Suprapubic skin (tissue), 4 donors: Measurements from ENCODE around the gene MMS22L. TPM values are rescaled to one million over a fixed set of nuclear protein-coding genes. Genes with fewer than 3 reads are reported as not detected.

Experiments
- DNase-seq, 2 donors: peaks; one replicate each; pipeline ENCODE4 v3.0.0-alpha.2; 2019; ENCODE audit warnings: low spot score in 2 of 2
- H3K27ac ChIP-seq: fragments of 200-600 bp; sonication (generic); one replicate; pipeline ENCODE4 v1.5.1; 2019
- H3K27me3 ChIP-seq: fragments of 200-600 bp; sonication (generic); one replicate; pipeline ENCODE4 v1.5.1; 2019
- H3K36me3 ChIP-seq: fragments of 200-600 bp; sonication (generic); one replicate; pipeline ENCODE4 v1.5.1; 2019
- H3K4me1 ChIP-seq: fragments of 200-600 bp; sonication (generic); one replicate; pipeline ENCODE4 v1.5.1; 2019
- H3K4me3 ChIP-seq: fragments of 200-600 bp; sonication (generic); one replicate; pipeline ENCODE4 v1.5.1; 2019; ENCODE audit warnings: mild to moderate bottlenecking
- H3K9me3 ChIP-seq: fragments of 200-600 bp; sonication (generic); one replicate; pipeline ENCODE4 v1.5.1; 2019
- CTCF ChIP-seq, 2 donors: fragments of 200-600 bp in 1 of 2; fragments of 450-650 bp in 1 of 2; sonication (generic) in 1 of 2; IDR thresholded peaks; one replicate each; pipeline ENCODE4 v1.5.1; 2016 to 2019; ENCODE audit warnings: antibody characterized with exemption in 2 of 2, mild to moderate bottlenecking in 1 of 2, moderate library complexity in 1 of 2
- EP300 ChIP-seq: sonication (generic); formaldehyde crosslinking; IDR thresholded peaks from one replicate; pipeline ENCODE4 v1.6.1; 2017; ENCODE audit warnings: antibody characterized with exemption
- POLR2A ChIP-seq, 2 donors: fragments of 450-650 bp; IDR thresholded peaks; one replicate each; pipeline ENCODE4 v1.6.1; 2017; ENCODE audit warnings: antibody characterized with exemption in 2 of 2, mild to moderate bottlenecking in 2 of 2, moderate library complexity in 2 of 2
- POLR2AphosphoS5 ChIP-seq, 3 donors: sonication (generic); formaldehyde crosslinking; IDR thresholded peaks; one replicate each; pipeline ENCODE4 v1.6.1; 2017; ENCODE audit warnings: antibody characterized with exemption in 3 of 3
- WGBS: methylation state at CpG from one replicate; pipeline ENCODE4 v1.1.5; 2018; 5-methylcytosine and 5-hydroxymethylcytosine counted together
- total RNA-seq, 4 donors: library from RNA; depleted of rRNA; stranded (reverse); fragments of >200 nt; gene quantifications; one replicate each; pipeline ENCODE4 v1.1.0, GENCODE V29; 2016

MMS22L gene
- total RNA-seq: 10 to 100 TPM in 2 of 4 donors, 1 to 10 TPM in 2; 7.5 to 15.7 (median 10.0) TPM

- H3K4me3 ChIP-seq: peak within 1 kb of the TSS; percentile 97
- TF ChIP-seq EP300 (no peak), POLR2AphosphoS5 (IDR thresholded peaks at IDR 0.05) (no peak), CTCF (IDR thresholded peaks at IDR 0.05) (no peak), POLR2A (IDR thresholded peaks at IDR 0.05) (no peak)
- no peaks in the 10 kb centered on the region for H3K27me3 ChIP-seq
- 0% methylated on average over 27 of the region's 67 CpGs for WGBS
- H3K36me3 ChIP-seq: peaks cover 7% of the 10 kb centered on the region
- H3K27ac ChIP-seq: peak within 1 kb of the TSS; percentile 82
- H3K4me1 ChIP-seq: peaks cover 17% of the 10 kb centered on the region
- no peaks in the 10 kb centered on the region for H3K9me3 ChIP-seq
- peak; percentile 96 for DNase-seq
Measured at GRCh38 chr6:97282726-97283617, at the start of gene MMS22L. Gene MMS22L, minus strand, starts transcription at chr6:97283216. Its CDS starts 739 bp downstream, at chr6:97282477.

- no peak for DNase-seq
- Histone ChIP-seq H3K27ac (no peak overlapping the region), H3K36me3 (no peaks in the 10 kb centered on the region), H3K4me3 (no peak overlapping the region), H3K4me1 (no peaks in the 10 kb centered on the region), H3K9me3 (no peaks in the 10 kb centered on the region), H3K27me3 (no peaks in the 10 kb centered on the region)
- TF ChIP-seq POLR2A (IDR thresholded peaks at IDR 0.05): no peak
- TF ChIP-seq EP300: no peak
- TF ChIP-seq POLR2AphosphoS5 (IDR thresholded peaks at IDR 0.05): no peak
- TF ChIP-seq CTCF (IDR thresholded peaks at IDR 0.05): no peak
- WGBS: 50% methylated on average over 1 of the region's 1 CpG
Measured at GRCh38 chr6:97322811-97323210, 39.8 kb upstream of the MMS22L start.

- WGBS: 89% methylated on average over 1 of the region's 1 CpG
- H3K4me1 ChIP-seq: no peaks in the 10 kb centered on the region
- no peaks in the 10 kb centered on the region for H3K36me3 ChIP-seq
- no peaks in the 10 kb centered on the region for H3K27me3 ChIP-seq
- H3K27ac ChIP-seq: no peak overlapping the region
- DNase-seq: no peak
- no peaks in the 10 kb centered on the region for H3K9me3 ChIP-seq
- no peak overlapping the region for H3K4me3 ChIP-seq
- TF ChIP-seq CTCF (IDR thresholded peaks at IDR 0.05): no peak
- no peak for TF ChIP-seq POLR2AphosphoS5 (IDR thresholded peaks at IDR 0.05)
- TF ChIP-seq POLR2A (IDR thresholded peaks at IDR 0.05): no peak
Measured at GRCh38 chr6:97322226-97322625, 39.2 kb upstream of the MMS22L start.

GRCh38 chr6:97316978-97317377 lies 34.0 kb upstream of the MMS22L start:
- H3K36me3 ChIP-seq: no peaks in the 10 kb centered on the region
- no peaks in the 10 kb centered on the region for H3K27me3 ChIP-seq
- TF ChIP-seq EP300: no peak
- no peak overlapping the region for H3K4me3 ChIP-seq
- H3K9me3 ChIP-seq: no peaks in the 10 kb centered on the region
- no peaks in the 10 kb centered on the region for H3K4me1 ChIP-seq
- DNase-seq: no peak
- H3K27ac ChIP-seq: no peak overlapping the region

- H3K9me3 ChIP-seq: no peaks in the 10 kb centered on the region
- no peak for DNase-seq
- 36% methylated on average over 1 of the region's 1 CpG for WGBS
- no peaks in the 10 kb centered on the region for H3K27me3 ChIP-seq
- no peak for TF ChIP-seq CTCF (IDR thresholded peaks at IDR 0.05)
- no peak for TF ChIP-seq POLR2A (IDR thresholded peaks at IDR 0.05)
- no peak for TF ChIP-seq POLR2AphosphoS5 (IDR thresholded peaks at IDR 0.05)
- TF ChIP-seq EP300: no peak
- no peaks in the 10 kb centered on the region for H3K36me3 ChIP-seq
- no peaks in the 10 kb centered on the region for H3K4me1 ChIP-seq
- no peak overlapping the region for H3K27ac ChIP-seq
- no peak overlapping the region for H3K4me3 ChIP-seq
Measured at GRCh38 chr6:97312241-97312640, 29.2 kb upstream of the MMS22L start.
